NCI-H82 (cell line): ENCODE data around the gene STUB1.
A peak's percentile ranks its signal among the peaks of the same experiment; 100 is the strongest.
"Not testable (repeated sequence)": the region's sequence is repeated elsewhere in the genome, so short reads cannot be mapped to it uniquely, and the experiment has no call there.

Experiments used
- DNase-seq: peaks from one replicate; lab custom pipeline; 2025; lab: John Stamatoyannopoulos, UW

STUB1 gene

GRCh38 chr16:678858-679813, 1.1 kb upstream of the STUB1 start:
- peak; percentile 87 for DNase-seq

GRCh38 chr16:680625-680945, 375 bp downstream of the STUB1 start:
- no peak for DNase-seq

- DNase-seq, result peak; percentile 56
Measured at GRCh38 chr16:680967-681745, 946 bp downstream of the STUB1 start.

GRCh38 chr16:681746-682427, 1.7 kb downstream of the STUB1 start:
- DNase-seq, result no peak

GRCh38 chr16:682493-683395, 2.5 kb downstream of the STUB1 start:
- no peak for DNase-seq

GRCh38 chr16:683396-684070, 3.3 kb downstream of the STUB1 start:
- DNase-seq, result peak; percentile 56

GRCh38 chr16:684071-684794, 4.0 kb downstream of the STUB1 start, which contains the start of gene JMJD8:
Gene JMJD8, minus strand, starts transcription at chr16:684334. Its CDS starts 15 bp downstream, at chr16:684319.
- DNase-seq, result peak; percentile 98

GRCh38 chr16:684961-685696, 4.9 kb downstream of the STUB1 start:
- no peak for DNase-seq

GRCh38 chr16:685967-686366, 5.8 kb downstream of the STUB1 start:
- peak; percentile 66 for DNase-seq

GRCh38 chr16:686459-687260, 6.5 kb downstream of the STUB1 start:
- no peak for DNase-seq

- DNase-seq, result no peak
Measured at GRCh38 chr16:687499-687898, 7.3 kb downstream of the STUB1 start.

GRCh38 chr16:689175-689897, 9.1 kb downstream of the STUB1 start:
- DNase-seq, result no peak

GRCh38 chr16:691242-691641, 11.0 kb downstream of the STUB1 start:
- not testable (repeated sequence) for DNase-seq

- no peak for DNase-seq
Measured at GRCh38 chr16:692356-693108, 12.3 kb downstream of the STUB1 start.

- DNase-seq, result no peak
Measured at GRCh38 chr16:693364-693763, 13.2 kb downstream of the STUB1 start.

- DNase-seq, result no peak
Measured at GRCh38 chr16:693766-694165, 13.6 kb downstream of the STUB1 start.
